AG04449 (cell line): ENCODE measurements around the gene BET1L.

Experiments used
- CTCF ChIA-PET: fragments of 350-600 bp; formaldehyde crosslinking; extraction: SDS; loops from one replicate; lab custom pipeline; 2021; ENCODE audit warnings: antibody characterized with exemption; lab: Yijun Ruan, JAX
- POLR2A ChIA-PET: fragments of 400-600, 350-600 bp; formaldehyde crosslinking; extraction: SDS; loops from one replicate; lab custom pipeline; 2020; ENCODE audit warnings: antibody characterized with exemption, inconsistent platforms; lab: Yijun Ruan, JAX
- DNase-seq: peaks from one replicate; pipeline ENCODE4 v3.0.0-alpha.2; 2010; ENCODE audit warnings: low read depth, low spot score
- H3K4me3 ChIP-seq: 2 replicates; pipeline ENCODE4 v1.5.1; 2011; ENCODE audit warnings: low read depth, mild to moderate bottlenecking, control low read depth, low read length
- TF ChIP-seq, protein P1 (sequence below): IDR thresholded peaks from one replicate; pipeline ENCODE4 v1.5.1; 2011; ENCODE audit warnings: mild to moderate bottlenecking, moderate library complexity, low read length, control low read depth, inconsistent platforms; ENCODE audit not compliant: insufficient read depth; ENCODE audit errors: missing control alignments

Gene BET1L

DNA sequence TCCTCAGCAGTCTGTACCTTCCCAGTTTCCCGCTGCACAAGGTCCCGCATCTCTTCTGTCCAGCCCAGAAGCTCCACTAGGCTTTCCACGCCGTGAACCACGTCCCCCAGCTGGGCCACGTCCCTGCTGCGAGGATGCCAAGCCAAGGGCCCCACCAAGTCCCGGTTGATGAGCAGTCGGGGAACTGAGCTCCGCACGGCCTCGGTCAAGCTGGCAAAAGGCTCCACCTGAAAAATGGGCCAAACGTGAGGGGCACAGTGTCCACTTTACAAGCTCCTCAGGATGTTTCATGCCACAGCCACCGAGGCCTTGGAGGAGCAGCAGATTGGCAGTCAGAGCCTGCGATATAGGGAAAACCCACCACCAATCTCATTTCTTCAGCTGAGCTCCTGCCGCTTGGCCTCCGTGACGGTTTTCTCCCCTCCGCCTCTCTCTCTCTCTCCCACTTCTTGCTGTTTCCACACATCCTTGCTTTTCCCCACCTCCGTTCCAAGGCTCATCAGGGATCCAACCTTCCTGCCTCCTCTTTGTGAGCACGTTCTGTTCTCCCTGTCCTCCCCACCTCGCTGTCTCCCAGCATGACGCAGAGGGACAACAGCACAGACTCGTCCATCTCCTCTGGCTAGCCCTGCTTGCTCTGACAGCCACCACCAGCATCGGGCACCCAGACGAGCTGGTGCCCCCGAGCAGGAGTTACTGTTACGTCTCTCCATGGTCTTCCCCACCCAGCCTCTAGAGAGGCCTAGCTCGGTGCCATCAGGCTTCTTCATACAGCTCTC, 11.8 kb upstream of the BET1L start:
- no peak for DNase-seq
- TF ChIP-seq, protein P1, sequence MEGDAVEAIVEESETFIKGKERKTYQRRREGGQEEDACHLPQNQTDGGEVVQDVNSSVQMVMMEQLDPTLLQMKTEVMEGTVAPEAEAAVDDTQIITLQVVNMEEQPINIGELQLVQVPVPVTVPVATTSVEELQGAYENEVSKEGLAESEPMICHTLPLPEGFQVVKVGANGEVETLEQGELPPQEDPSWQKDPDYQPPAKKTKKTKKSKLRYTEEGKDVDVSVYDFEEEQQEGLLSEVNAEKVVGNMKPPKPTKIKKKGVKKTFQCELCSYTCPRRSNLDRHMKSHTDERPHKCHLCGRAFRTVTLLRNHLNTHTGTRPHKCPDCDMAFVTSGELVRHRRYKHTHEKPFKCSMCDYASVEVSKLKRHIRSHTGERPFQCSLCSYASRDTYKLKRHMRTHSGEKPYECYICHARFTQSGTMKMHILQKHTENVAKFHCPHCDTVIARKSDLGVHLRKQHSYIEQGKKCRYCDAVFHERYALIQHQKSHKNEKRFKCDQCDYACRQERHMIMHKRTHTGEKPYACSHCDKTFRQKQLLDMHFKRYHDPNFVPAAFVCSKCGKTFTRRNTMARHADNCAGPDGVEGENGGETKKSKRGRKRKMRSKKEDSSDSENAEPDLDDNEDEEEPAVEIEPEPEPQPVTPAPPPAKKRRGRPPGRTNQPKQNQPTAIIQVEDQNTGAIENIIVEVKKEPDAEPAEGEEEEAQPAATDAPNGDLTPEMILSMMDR: no peak
- POLR2A ChIA-PET: no interaction called here
- CTCF ChIA-PET: interaction anchor here (0.9 to 1.4 kb wide), 2 partner anchors 142 to 230 kb away, joined by 3 to 5 read pairs; no protein-coding TSS in a partner anchor
- no peak overlapping the region for H3K4me3 ChIP-seq

DNA sequence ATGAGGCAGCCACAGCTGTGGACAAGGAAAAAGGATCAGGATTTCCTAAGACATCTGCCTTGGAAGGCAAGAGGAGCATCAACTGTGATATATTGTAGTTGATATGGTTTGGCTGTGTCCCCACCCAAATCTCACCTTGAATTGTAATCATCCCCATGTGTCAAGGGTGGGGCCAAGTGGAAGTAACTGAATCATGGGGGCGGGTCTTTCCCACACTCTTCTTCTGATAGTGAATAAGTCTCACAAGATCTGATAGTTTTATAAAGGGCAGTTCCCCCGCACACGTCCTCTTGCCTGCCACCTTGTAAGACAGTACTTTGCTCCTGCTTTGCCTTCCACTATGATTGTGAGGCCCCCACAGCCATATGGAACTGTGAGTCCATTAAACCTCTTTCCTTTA, 10.5 kb upstream of the BET1L start:
- CTCF ChIA-PET: interaction anchor here (0.6 to 1.2 kb wide), 2 partner anchors 48 to 146 kb away, joined by 3 read pairs; no protein-coding TSS in a partner anchor
- TF ChIP-seq, protein P1: no peak
- H3K4me3 ChIP-seq: no peak overlapping the region
- DNase-seq: no peak
- POLR2A ChIA-PET: interaction anchor here (2.9 kb wide), 1 partner anchor 10 kb away, joined by 15 read pairs; the partner anchor contains the start of genes BET1L and RIC8A

DNA sequence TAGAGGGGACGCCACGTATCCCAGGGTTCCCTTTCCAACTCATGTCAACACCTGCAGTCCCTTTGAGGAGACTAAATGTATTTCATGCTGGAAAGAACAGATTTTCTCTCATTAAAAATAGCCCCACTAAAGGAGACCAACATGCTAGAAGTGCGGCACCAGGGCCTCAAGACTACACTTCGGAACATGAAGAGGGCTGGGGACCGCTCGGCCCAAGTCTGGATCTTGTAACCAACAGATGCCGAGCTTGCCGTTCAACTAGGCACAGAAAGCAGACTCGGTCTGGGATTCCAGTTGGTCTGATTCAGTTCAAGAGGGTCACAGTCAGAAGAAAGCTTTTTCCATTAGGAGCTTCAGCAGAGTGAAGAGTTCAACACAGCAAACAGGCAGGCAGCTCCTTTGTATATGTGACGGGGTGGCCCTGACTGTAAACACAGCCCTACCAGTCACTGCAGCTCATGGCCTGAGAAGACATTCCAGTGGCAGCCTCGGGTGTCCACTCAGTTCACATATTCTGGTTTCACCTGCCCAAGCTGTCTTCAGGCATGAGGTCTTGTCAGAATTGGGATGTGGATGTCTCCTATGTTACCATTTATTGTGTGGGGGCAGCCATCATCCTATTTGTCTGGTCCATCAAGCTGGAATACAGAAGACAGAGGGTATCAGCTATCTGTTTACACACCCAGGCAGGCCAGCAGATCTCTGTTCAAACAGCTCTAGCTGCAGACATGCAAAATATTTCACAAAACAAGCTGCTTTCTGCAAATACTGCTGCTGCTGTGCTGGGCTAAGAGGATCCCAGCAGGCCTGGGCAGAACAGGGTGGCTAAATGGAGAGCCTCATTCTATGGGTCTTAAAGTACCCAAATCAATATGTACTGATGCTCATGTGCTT, 9.1 kb upstream of the BET1L start:
- no peak overlapping the region for H3K4me3 ChIP-seq
- ChIA-PET POLR2A (interaction anchor here (1.1 to 2.9 kb wide), 5 partner anchors 9 to 155 kb away, joined by 3 to 15 read pairs (median 4); partner anchors contain the start of genes BET1L, PSMD13, RIC8A and SIRT3), CTCF (interaction anchor here (1.3 to 2.0 kb wide), 4 partner anchors 12 to 232 kb away, joined by 3 to 10 read pairs (median 4); no protein-coding TSS in a partner anchor)
- DNase-seq: no peak
- TF ChIP-seq, protein P1: no peak

DNA sequence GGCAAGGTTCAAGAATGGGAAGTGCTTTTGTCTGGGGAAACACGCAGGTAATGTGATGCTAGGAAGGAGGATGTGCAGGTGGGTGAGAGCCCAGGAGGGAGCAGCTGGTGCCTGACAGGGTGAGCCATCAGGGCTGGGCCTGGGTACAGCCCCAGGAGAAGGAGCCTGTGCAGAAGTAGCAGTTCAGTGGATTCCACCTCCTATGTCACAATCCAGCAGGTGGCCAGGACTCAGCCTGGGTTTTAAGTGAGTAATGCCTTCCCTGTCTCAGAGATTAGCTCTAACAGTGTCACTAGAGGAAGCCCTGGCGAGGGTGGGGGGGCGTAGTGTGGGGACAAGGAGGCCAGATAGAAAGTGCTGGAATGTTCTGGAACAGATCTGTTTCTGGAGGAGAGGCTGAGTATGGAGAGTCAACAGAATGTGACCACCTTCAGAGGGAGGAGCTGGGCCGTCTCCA, 8.4 kb upstream of the BET1L start:
- H3K4me3 ChIP-seq: no peak overlapping the region
- POLR2A ChIA-PET: interaction anchor here (1.1 to 2.9 kb wide), 4 partner anchors 8 to 156 kb away, joined by 4 to 15 read pairs (median 4); partner anchors contain the start of genes BET1L, PSMD13, RIC8A and SIRT3
- CTCF ChIA-PET: interaction anchor here (0.9 to 2.0 kb wide), 5 partner anchors 12 to 233 kb away, joined by 3 to 10 read pairs (median 3); no protein-coding TSS in a partner anchor
- no peak for DNase-seq
- TF ChIP-seq, protein P1: no peak

DNA sequence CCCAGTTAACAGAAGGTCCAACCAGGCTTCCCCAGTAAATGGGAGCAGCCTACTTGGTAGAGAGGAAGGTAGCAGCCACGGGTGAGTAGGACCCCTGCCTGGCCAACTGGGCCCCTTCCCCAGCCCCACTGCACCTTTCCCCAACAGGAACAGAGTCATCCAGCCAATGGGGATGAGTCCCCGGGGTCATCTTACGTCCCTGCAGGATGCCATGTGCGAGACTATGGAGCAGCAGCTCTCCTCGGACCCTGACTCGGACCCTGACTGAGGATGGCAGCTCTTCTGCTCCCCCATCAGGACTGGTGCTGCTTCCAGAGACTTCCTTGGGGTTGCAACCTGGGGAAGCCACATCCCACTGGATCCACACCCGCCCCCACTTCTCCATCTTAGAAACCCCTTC, 6.9 kb upstream of the BET1L start:
- ChIA-PET POLR2A (no interaction called here), CTCF (interaction anchor here (0.6 to 1.5 kb wide), 3 partner anchors 12 to 91 kb away, joined by 3 to 4 read pairs (median 3); no protein-coding TSS in a partner anchor)

More for the DNA sequence above, 6.9 kb upstream of the BET1L start:
- no peak overlapping the region for H3K4me3 ChIP-seq
- TF ChIP-seq, protein P1: no peak
- no peak for DNase-seq
